Measurements from ENCODE around the gene STAT1.

STAT1 gene

GRCh38 chr2:191013932-191014652 is at the start of gene STAT1:
Gene STAT1, minus strand, starts transcription at chr2:191014171. Its CDS starts 4,168 bp downstream, at chr2:191010003.
- DNase-seq = peak; percentile 94 to 96

GRCh38 chr2:191063584-191063983 is 49.6 kb upstream of the STAT1 start:
- no peak for DNase-seq

GRCh38 chr2:191061381-191061980 is 47.5 kb upstream of the STAT1 start:
- DNase-seq = no peak

GRCh38 chr2:191059308-191059707 is 45.3 kb upstream of the STAT1 start:
- no peak for DNase-seq

GRCh38 chr2:191056228-191056627 is 42.3 kb upstream of the STAT1 start:
- DNase-seq = no peak

- no peak for DNase-seq
Measured at GRCh38 chr2:191053256-191053655, 39.3 kb upstream of the STAT1 start.

- no peak for DNase-seq
Measured at GRCh38 chr2:191051825-191052778, 38.1 kb upstream of the STAT1 start.

GRCh38 chr2:191051177-191051576 is 37.2 kb upstream of the STAT1 start:
- no peak for DNase-seq

GRCh38 chr2:191050640-191050987 is 36.6 kb upstream of the STAT1 start:
- no peak for DNase-seq

- DNase-seq = no peak
Measured at GRCh38 chr2:191049728-191050639, 36.0 kb upstream of the STAT1 start.

- no peak for DNase-seq
Measured at GRCh38 chr2:191048073-191048472, 34.1 kb upstream of the STAT1 start.

- no peak for DNase-seq
Measured at GRCh38 chr2:191045141-191045540, 31.2 kb upstream of the STAT1 start.

- DNase-seq = no peak
Measured at GRCh38 chr2:191043438-191043837, 29.5 kb upstream of the STAT1 start.

GRCh38 chr2:191041418-191042161 is 27.6 kb upstream of the STAT1 start:
- no peak for DNase-seq

- no peak for DNase-seq
Measured at GRCh38 chr2:191039616-191040015, 25.6 kb upstream of the STAT1 start.

- DNase-seq = no peak
Measured at GRCh38 chr2:191038741-191039140, 24.8 kb upstream of the STAT1 start.

GRCh38 chr2:191038241-191038725 is 24.3 kb upstream of the STAT1 start:
- DNase-seq = no peak

GRCh38 chr2:191037351-191037750 is 23.4 kb upstream of the STAT1 start:
- DNase-seq = no peak

GRCh38 chr2:191036363-191036762 is 22.4 kb upstream of the STAT1 start:
- DNase-seq = no peak

GRCh38 chr2:191032588-191033429 is 18.8 kb upstream of the STAT1 start:
- DNase-seq = no peak

- no peak for DNase-seq
Measured at GRCh38 chr2:191031256-191031655, 17.3 kb upstream of the STAT1 start.
